HepG2 (cell line): ENCODE results near the gene MAPK6. TPM values are rescaled to one million over a fixed set of nuclear protein-coding genes. Genes with fewer than 3 reads are reported as not detected.

ENCODE experiments used
- DMTF1 ChIP-seq: sonication (generic); formaldehyde crosslinking; IDR thresholded peaks from 2 replicates; pipeline ENCODE4 v1.4.0; 2020; ENCODE audit warnings: mild to moderate bottlenecking, missing genetic modification reagents
- FLYWCH1 ChIP-seq: sonication (generic); formaldehyde crosslinking; IDR thresholded peaks from 2 replicates; pipeline ENCODE4 v1.8.1; 2023; ENCODE audit warnings: mild to moderate bottlenecking, missing genetic modification reagents
- GMEB1 ChIP-seq: sonication (generic); formaldehyde crosslinking; IDR thresholded peaks from 2 replicates; pipeline ENCODE4 v1.5.1; 2020; ENCODE audit warnings: missing genetic modification reagents, mild to moderate bottlenecking, borderline replicate concordance
- HNRNPK ChIP-seq: fragments of 200-400 bp; formaldehyde crosslinking; IDR thresholded peaks from 2 replicates; pipeline ENCODE4 v1.6.1; 2018; ENCODE audit warnings: low read length, low read depth, moderate library complexity, mild to moderate bottlenecking; ENCODE audit not compliant: poor library complexity, severe bottlenecking
- HOXA9 ChIP-seq: sonication (generic); formaldehyde crosslinking; IDR thresholded peaks from 2 replicates; pipeline ENCODE4 v1.8.1; 2022; ENCODE audit warnings: missing genetic modification reagents, mild to moderate bottlenecking, moderate library complexity, borderline replicate concordance
- KLF6 ChIP-seq: IDR thresholded peaks from 2 replicates; pipeline ENCODE4 v1.8.0; 2016; ENCODE audit warnings: missing biosample characterization, missing genetic modification reagents
- MXI1 ChIP-seq: IDR thresholded peaks from 3 replicates; pipeline ENCODE4 v1.6.1; 2012; ENCODE audit warnings: low read depth, low read length, inconsistent platforms, borderline replicate concordance
- MYC ChIP-seq: sonication (generic); formaldehyde crosslinking; IDR thresholded peaks from 2 replicates; pipeline ENCODE4 v1.9.0; 2021; ENCODE audit warnings: missing genetic modification reagents, borderline replicate concordance
- PHF5A ChIP-seq: IDR thresholded peaks from one replicate; pipeline ENCODE4 v1.6.1; 2018; ENCODE audit warnings: low read depth, missing genetic modification reagents; ENCODE audit not compliant: unreplicated experiment
- POLR2G ChIP-seq: fragments of 200-400 bp; formaldehyde crosslinking; IDR thresholded peaks from 2 replicates; pipeline ENCODE4 v1.6.1; 2018; ENCODE audit warnings: mild to moderate bottlenecking, low read depth, low read length, moderate library complexity
- REL ChIP-seq: sonication (generic); formaldehyde crosslinking; conservative IDR thresholded peaks from 2 replicates; pipeline ENCODE4 v1.8.0; 2022; ENCODE audit warnings: mild to moderate bottlenecking, missing genetic modification reagents, moderate library complexity
- SMAD9 ChIP-seq: sonication (generic); formaldehyde crosslinking; IDR thresholded peaks from 2 replicates; pipeline ENCODE4 v1.5.1; 2020; ENCODE audit warnings: mild to moderate bottlenecking, missing genetic modification reagents
- SNAI1 ChIP-seq: sonication (generic); formaldehyde crosslinking; IDR thresholded peaks from 2 replicates; pipeline ENCODE4 v1.5.0; 2020; ENCODE audit warnings: mild to moderate bottlenecking, missing genetic modification reagents, borderline replicate concordance
- SSRP1 ChIP-seq: IDR thresholded peaks from 2 replicates; pipeline ENCODE4 v1.6.1; 2016; ENCODE audit warnings: control low read depth
- TEAD2 ChIP-seq: sonication (generic); formaldehyde crosslinking; IDR thresholded peaks from 2 replicates; pipeline ENCODE4 v1.9.0; 2021; ENCODE audit warnings: missing genetic modification reagents
- TEF ChIP-seq: sonication (generic); formaldehyde crosslinking; IDR thresholded peaks from 2 replicates; pipeline ENCODE4 v1.5.0; 2020; ENCODE audit warnings: missing genetic modification reagents
- ZBTB49 ChIP-seq: sonication (generic); formaldehyde crosslinking; IDR thresholded peaks from 2 replicates; pipeline ENCODE4 v1.4.0; 2020; ENCODE audit warnings: missing genetic modification reagents, borderline replicate concordance
- ZNF138 ChIP-seq: sonication (generic); formaldehyde crosslinking; IDR thresholded peaks from 2 replicates; pipeline ENCODE4 v1.5.0; 2020; ENCODE audit warnings: mild to moderate bottlenecking, low read depth, missing genetic modification reagents
- ZNF331 ChIP-seq: sonication (generic); formaldehyde crosslinking; IDR thresholded peaks from 2 replicates; pipeline ENCODE4 v1.4.0; 2020; ENCODE audit warnings: missing genetic modification reagents
- ZNF547 ChIP-seq: sonication (generic); formaldehyde crosslinking; IDR thresholded peaks from 2 replicates; pipeline ENCODE4 v1.5.1; 2020; ENCODE audit warnings: mild to moderate bottlenecking, missing genetic modification reagents
- ZNF746 ChIP-seq: sonication (generic); formaldehyde crosslinking; IDR thresholded peaks from 2 replicates; pipeline ENCODE4 v1.8.0; 2022; ENCODE audit warnings: mild to moderate bottlenecking, missing genetic modification reagents
- ZNF782 ChIP-seq: sonication (generic); formaldehyde crosslinking; IDR thresholded peaks from 2 replicates; pipeline ENCODE4 v1.4.0; 2020; ENCODE audit warnings: missing genetic modification reagents, mild to moderate bottlenecking, borderline replicate concordance
- ZSCAN9 ChIP-seq: IDR thresholded peaks from 2 replicates; pipeline ENCODE4 v1.6.1; 2016; ENCODE audit warnings: borderline replicate concordance
- polyA plus RNA-seq, 8 experiments: library from polyadenylated mRNA; depleted of rRNA in 3 of 8; stranded (reverse) in 7 of 8; unstranded in 1 of 8; fragments of >200 nt; fragmentation: Illumina TruSeq in 4 of 8; extraction: Trizol in 4 of 8; gene quantifications; 2 replicates each; pipeline versions ENCODE4 v1.2.1 to v1.2.3, GENCODE V29; 2011 to 2016; ENCODE audit warnings: low read depth in 4 of 8, missing spikeins in 1 of 8, mixed read lengths in 1 of 8; ENCODE audit not compliant: insufficient read depth in 1 of 8
- total RNA-seq, 5 experiments: library from RNA; depleted of rRNA; stranded (reverse); fragments of >200 nt; fragmentation: Illumina TruSeq; extraction: Trizol; gene quantifications; 2 replicates each; pipeline ENCODE4 v1.2.3, GENCODE V29; 2016; ENCODE audit warnings: low read depth in 1 of 5

The MAPK6 gene
- total and polyA plus RNA-seq, 2 of the 13 experiments (the other 11 are each of a cell fraction or from before 2014, with no cell fraction given) = 89.5 to 99.7 TPM

GRCh38 chr15:52008698-52009434 is 10.2 kb upstream of the MAPK6 start (continued):
- TF ChIP-seq GMEB1 (CRISPR knock-in tag) (no peak), ZNF782 (no peak), ZSCAN9 (CRISPR knock-in tag) (peak; percentile 59), PHF5A (CRISPR knock-in tag) (no peak), MXI1 (peak; percentile 86; the same call in 2 of the 3 replicates), ZNF746 (CRISPR knock-in tag) (no peak; the same call in 1 of the 2 replicates), REL (CRISPR knock-in tag) (no peak), ZNF138 (no peak), ZNF547 (CRISPR knock-in tag) (no peak), TEAD2 (CRISPR knock-in tag) (no peak), ZBTB49 (CRISPR knock-in tag) (no peak), KLF6 (0 out of 2 replicates have a peak, but pooled peaks have one; percentile 27), HNRNPK (no peak), POLR2G (peak; percentile 52), TEF (CRISPR knock-in tag) (0 out of 2 replicates have a peak, but pooled peaks have one; percentile 21), SMAD9 (CRISPR knock-in tag) (no peak), SNAI1 (CRISPR knock-in tag) (no peak), SSRP1 (peak; percentile 72; the same call in 1 of the 2 replicates), DMTF1 (no peak), FLYWCH1 (CRISPR knock-in tag) (no peak), ZNF331 (CRISPR knock-in tag) (peak; percentile 80), HOXA9 (no peak), MYC (CRISPR knock-in tag) (0 out of 2 replicates have a peak, but pooled peaks have one; percentile 28)
